NCI-H1092 (cell line): ENCODE data around the gene SEMA6B.
"Not testable (repeated sequence)": the region's sequence is repeated elsewhere in the genome, so short reads cannot be mapped to it uniquely, and the experiment has no call there.

Experiments used
- DNase-seq: peaks from one replicate; lab custom pipeline; 2025; lab: John Stamatoyannopoulos, UW

SEMA6B gene

GRCh38 chr19:4571305-4571917 is 11.9 kb upstream of the SEMA6B start:
- no peak for DNase-seq

- no peak for DNase-seq
These were observed 11.4 kb upstream of the SEMA6B start for GRCh38 chr19:4570916-4571304.

DNA sequence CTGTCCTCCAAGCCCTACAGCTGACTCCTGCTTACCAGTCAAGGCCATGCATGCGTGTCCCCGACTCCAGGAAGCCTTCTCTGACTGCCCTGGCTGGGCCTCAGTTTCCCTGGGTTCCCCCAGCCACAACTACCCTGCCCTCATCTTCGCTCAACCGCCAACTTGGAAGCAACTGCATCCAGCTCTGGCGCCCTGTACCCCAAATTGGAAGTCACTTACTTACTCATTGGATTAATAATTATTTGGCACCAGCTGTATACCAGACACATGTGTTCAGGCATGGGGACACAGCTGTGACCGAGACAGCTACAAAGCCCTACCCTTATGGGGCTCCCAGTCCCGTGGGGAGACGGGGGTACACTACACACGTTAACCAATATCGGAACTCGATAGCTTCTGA is 10.9 kb upstream of the SEMA6B start:
- no peak for DNase-seq

GRCh38 chr19:4568886-4569285 is 9.4 kb upstream of the SEMA6B start:
- no peak for DNase-seq

DNA sequence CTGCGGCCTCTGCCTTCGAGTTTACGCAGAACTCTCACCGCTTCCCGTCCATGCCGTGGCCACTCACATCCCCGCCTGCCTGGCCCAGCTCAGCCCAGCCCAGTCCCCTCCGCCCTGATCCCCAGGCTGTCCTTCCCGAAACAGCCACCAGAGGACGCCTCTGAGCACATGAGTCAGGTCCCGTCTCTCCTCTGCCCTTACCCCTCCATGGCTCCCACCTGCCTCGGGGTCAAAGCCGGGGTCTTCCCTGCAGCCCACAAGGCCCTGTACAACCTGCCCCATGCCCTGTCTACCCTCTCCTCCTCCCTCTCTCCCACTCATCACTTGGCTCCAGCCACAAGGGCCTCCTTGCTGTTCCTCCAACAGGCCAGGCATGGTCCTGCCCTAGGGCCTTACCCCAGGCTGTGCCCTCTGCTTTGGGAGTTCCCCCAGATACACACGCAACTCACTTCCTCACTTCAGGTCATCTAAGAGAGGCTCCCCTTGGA is 8.1 kb upstream of the SEMA6B start:
- peak; percentile 41 for DNase-seq

GRCh38 chr19:4566402-4567051 is 7.0 kb upstream of the SEMA6B start:
- DNase-seq: no peak

- not testable (repeated sequence) for DNase-seq
These were observed 4.1 kb upstream of the SEMA6B start for GRCh38 chr19:4563562-4563961.

GRCh38 chr19:4562085-4562484 is 2.6 kb upstream of the SEMA6B start:
- DNase-seq: not testable (repeated sequence)

DNA sequence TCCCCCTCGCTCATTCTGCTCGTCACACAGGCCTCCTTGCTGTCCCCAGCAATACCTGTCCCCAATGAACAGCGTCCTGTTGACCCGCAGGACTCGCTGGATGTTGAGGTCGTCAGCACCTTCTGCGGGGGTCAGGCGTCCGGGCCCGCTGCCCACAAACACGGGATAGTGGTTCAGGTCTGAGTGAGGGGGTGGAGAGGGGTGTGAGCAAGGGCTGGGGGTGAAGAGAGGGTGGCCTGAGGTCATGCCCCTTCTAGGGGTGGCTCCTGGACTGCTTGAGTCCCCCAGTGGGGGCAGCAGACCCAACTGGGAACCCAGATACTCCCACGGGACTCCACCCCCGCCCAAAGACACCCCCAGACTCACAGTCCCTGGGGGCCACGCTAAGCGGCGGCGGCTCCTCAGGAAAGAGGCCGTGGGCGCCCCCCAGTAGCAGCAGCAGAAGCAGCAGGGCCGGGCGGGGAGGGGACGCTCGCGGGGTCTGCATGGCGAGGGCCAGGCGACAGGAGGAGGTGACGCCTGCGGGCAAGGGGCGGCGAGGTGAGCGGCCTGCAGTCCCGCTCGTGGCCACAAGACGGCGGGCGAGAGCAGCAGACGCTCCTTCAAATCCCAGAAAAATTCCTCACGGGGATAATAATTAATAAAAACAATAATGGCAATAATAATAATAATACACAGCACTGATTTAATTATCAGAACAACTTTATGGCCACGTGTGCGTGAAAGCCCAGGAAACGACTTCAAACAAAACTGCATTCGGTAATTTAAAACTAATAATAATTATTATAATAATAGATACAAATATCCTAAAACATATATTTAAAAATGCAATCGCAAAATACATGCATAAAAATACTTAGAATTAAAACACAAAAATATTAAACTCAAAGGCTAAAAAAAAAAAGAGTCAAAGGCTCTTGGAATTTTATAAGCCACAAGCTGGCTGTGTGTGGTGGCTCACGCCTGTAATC is 1.2 kb downstream of the SEMA6B start:
- no peak for DNase-seq

GRCh38 chr19:4557144-4557970 is 2.1 kb downstream of the SEMA6B start:
- no peak for DNase-seq

DNA sequence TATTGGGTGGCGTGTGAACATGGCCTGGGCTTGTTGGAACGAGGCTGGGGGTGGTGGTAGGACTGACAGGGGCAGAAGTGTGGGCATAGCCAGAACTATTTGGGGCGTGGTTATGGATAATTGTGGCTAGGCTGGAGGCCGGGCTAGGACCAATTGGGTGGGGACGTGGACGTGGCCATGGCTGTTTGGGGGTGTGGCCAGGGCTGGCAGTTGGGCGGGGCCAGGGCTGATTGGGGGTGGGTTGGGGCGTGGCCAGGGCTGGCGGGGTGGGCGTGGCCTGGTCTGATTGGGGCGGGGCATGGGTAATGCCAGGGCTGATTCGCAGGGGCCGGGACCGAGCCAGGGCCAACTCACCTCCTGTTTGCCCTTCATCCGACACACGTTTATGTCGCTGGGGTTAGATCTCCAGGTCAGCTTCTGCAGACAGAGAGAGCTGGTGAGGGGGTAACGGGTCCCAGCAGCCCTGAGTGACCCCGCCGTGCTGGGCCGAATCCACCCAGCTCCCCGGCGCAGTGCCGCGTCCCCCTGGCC is 2.8 kb downstream of the SEMA6B start:
- DNase-seq: no peak

GRCh38 chr19:4555657-4556561 is 3.6 kb downstream of the SEMA6B start:
- no peak for DNase-seq

DNA sequence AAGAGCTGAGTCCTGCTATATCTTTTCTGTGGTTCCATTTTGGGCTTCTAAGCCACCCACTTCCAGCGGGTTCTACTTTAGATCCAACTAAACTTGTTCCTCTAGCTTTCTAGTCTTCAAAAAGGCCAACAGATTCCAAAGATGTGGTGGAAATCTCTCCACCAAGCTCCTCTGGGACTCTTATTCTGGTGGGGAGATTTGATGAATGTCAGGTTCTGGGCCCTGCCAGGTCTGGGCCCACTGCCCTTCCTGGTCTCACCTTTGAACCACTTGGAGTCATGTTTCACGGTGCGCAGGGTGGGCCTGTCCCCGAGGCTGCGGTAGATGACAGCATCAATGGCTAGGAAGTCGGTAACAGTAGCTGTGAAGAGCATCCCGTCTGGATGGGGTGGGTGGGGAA is 4.8 kb downstream of the SEMA6B start:
- no peak for DNase-seq

DNA sequence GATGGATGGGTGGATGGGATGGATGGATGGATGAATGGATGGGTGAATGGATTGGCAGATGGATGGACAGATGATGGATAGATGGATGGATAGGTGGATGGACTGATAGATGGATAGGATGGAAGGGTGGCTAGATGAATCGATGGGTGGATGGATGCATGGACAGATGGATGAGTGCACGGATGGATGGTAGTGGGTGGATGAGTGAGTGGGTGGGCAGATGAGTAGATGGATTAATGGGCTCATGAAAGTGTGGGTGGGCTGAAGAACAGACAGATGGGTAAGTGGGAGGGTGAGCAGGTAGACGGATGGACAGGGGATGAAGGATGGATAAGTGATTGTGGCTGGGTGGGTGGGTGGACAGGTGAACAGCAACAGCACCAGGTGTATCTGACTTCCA is 5.7 kb downstream of the SEMA6B start:
- DNase-seq: no peak

GRCh38 chr19:4553092-4553695 is 6.3 kb downstream of the SEMA6B start:
- no peak for DNase-seq

GRCh38 chr19:4552525-4552819 is 7.0 kb downstream of the SEMA6B start:
- no peak for DNase-seq

- no peak for DNase-seq
These were observed 8.9 kb downstream of the SEMA6B start for GRCh38 chr19:4550479-4551050.

DNA sequence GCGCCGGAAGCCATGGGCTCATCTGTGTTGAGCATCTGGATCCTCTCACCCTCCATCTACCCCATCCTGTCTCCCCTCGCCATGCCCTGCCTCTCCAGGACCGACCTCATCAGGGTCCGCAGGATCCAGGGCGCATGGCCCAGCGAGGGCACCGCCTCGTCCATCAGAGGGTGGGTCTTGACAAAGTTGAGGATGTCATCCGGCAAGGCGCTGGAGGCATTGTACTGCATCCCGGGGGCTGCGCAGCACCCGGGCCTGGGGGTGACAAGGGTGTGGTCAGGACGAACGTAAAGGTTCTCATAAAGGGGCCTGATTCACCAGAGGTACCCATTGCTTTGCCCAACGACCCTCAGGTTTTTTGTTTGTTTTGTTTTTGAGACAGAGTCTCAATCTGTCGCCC is 9.5 kb downstream of the SEMA6B start:
- no peak for DNase-seq

GRCh38 chr19:4548238-4548584 is 11.3 kb downstream of the SEMA6B start:
- no peak for DNase-seq
